ENCODE measurements around the gene FOXC1. TPM values are rescaled to one million over a fixed set of nuclear protein-coding genes. Genes with fewer than 3 reads are reported as not detected.

The FOXC1 gene
- total RNA-seq, 2 experiments from 2014 or later, result not detected

- H3K79me2 ChIP-seq (ENCODE audit: insufficient read depth, low read depth, low read length), result no peaks in the 10 kb centered on the region
- no peak for DNase-seq (ENCODE audit: low spot score)
- H3K9me3 ChIP-seq (ENCODE audit: low read length), result no peaks in the 10 kb centered on the region
- no peaks in the 10 kb centered on the region for H3K36me3 ChIP-seq (ENCODE audit: insufficient read depth, low read length)
- TF ChIP-seq CTCF (conservative IDR thresholded peaks at IDR 0.05; ENCODE audit: low read length), result no peak
- TF ChIP-seq EZH2phosphoT487 (IDR thresholded peaks at IDR 0.05; ENCODE audit: borderline replicate concordance, low read depth, low read length), result no peak
- no peak overlapping the region for H2AFZ ChIP-seq (ENCODE audit: low read length)
- POLR2A ChIA-PET, result interaction anchor here (0.6 kb wide), 1 partner anchor 856 kb away, joined by 4 read pairs; no protein-coding TSS in a partner anchor
- no peak overlapping the region for H3K4me3 ChIP-seq (ENCODE audit: low read depth, low read length, poor library complexity, severe bottlenecking)
- no TSS peak for BruUV-seq (replicated peaks)
- H3K4me2 ChIP-seq (ENCODE audit: low read length), result no peak overlapping the region
- H3K27ac ChIP-seq (ENCODE audit: low read depth, low read length, poor library complexity, severe bottlenecking), result no peak overlapping the region
- intact Hi-C loops (cut with micrococcal nuclease; ENCODE audit: unreplicated experiment), result loop anchor here (2.0 to 5.0 kb wide), 2 partner anchors 759 to 1037 kb away; no protein-coding TSS in a partner anchor
- no peaks in the 10 kb centered on the region for H3K9me2 ChIP-seq (ENCODE audit: insufficient read depth, low read length)
- CTCF ChIA-PET (ENCODE audit: unreplicated experiment), result interaction anchor here (0.5 kb wide), 1 partner anchor 708 kb away, joined by 3 read pairs; no protein-coding TSS in a partner anchor
- H4K20me1 ChIP-seq (ENCODE audit: insufficient read depth, low read length), result no peaks in the 10 kb centered on the region
- no peaks in the 10 kb centered on the region for H3K4me1 ChIP-seq (ENCODE audit: insufficient read depth, low read length, poor library complexity, severe bottlenecking)
Observed at GRCh38 chr6:1595271-1596087, 14.2 kb upstream of the FOXC1 start.

- DNase-seq (ENCODE audit: low spot score), result peak; percentile 54
- no peak overlapping the region for H2AFZ ChIP-seq (ENCODE audit: low read length)
- POLR2A ChIA-PET, result interaction anchor here (0.6 to 0.7 kb wide), 2 partner anchors 17 to 857 kb away, joined by 3 to 4 read pairs; no protein-coding TSS in a partner anchor
Observed at GRCh38 chr6:1596088-1596852, 13.4 kb upstream of the FOXC1 start.

More at GRCh38 chr6:1596088-1596852, 13.4 kb upstream of the FOXC1 start:
- Histone ChIP-seq H3K79me2 (ENCODE audit: insufficient read depth, low read depth, low read length) (no peaks in the 10 kb centered on the region), H4K20me1 (ENCODE audit: insufficient read depth, low read length) (no peaks in the 10 kb centered on the region), H3K27ac (ENCODE audit: low read depth, low read length, poor library complexity, severe bottlenecking) (no peak overlapping the region), H3K4me3 (ENCODE audit: low read depth, low read length, poor library complexity, severe bottlenecking) (no peak overlapping the region), H3K9me2 (ENCODE audit: insufficient read depth, low read length) (no peaks in the 10 kb centered on the region), H3K36me3 (ENCODE audit: insufficient read depth, low read length) (no peaks in the 10 kb centered on the region), H3K9me3 (ENCODE audit: low read length) (no peaks in the 10 kb centered on the region), H3K4me2 (ENCODE audit: low read length) (no peak overlapping the region), H3K4me1 (ENCODE audit: insufficient read depth, low read length, poor library complexity, severe bottlenecking) (no peaks in the 10 kb centered on the region)
- intact Hi-C loops (cut with micrococcal nuclease; ENCODE audit: unreplicated experiment), result loop anchor here (2.0 to 5.0 kb wide), 2 partner anchors 759 to 1036 kb away; no protein-coding TSS in a partner anchor
- no TSS peak for BruUV-seq (replicated peaks)
- TF ChIP-seq EZH2phosphoT487 (IDR thresholded peaks at IDR 0.05; ENCODE audit: borderline replicate concordance, low read depth, low read length) (no peak), CTCF (conservative IDR thresholded peaks at IDR 0.05; ENCODE audit: low read length) (peak; percentile 93)
- CTCF ChIA-PET (ENCODE audit: unreplicated experiment), result no interaction called here
